Measurements from ENCODE around the gene SEMA3F.

DNA sequence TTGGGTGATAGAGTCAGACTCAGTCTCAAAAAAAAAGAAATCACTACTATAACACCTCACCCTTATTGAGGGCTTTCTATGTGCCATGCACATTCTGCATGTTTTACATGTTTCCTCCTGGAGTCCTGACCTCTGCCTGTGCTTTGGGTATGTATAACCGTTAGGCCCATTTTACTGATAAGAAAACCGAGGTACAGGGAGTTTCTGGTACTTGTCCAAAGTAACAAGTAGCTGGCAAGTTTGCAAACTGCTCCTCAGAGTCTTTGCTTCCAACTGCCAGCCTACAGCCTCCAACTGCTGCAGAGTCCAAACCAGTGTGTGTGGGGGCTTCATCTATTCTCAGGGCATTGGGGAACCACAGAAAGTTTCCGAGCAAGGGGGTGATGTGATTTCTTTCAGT, 77.2 kb downstream of the SEMA3F start:
- TF ChIP-seq, protein P1, sequence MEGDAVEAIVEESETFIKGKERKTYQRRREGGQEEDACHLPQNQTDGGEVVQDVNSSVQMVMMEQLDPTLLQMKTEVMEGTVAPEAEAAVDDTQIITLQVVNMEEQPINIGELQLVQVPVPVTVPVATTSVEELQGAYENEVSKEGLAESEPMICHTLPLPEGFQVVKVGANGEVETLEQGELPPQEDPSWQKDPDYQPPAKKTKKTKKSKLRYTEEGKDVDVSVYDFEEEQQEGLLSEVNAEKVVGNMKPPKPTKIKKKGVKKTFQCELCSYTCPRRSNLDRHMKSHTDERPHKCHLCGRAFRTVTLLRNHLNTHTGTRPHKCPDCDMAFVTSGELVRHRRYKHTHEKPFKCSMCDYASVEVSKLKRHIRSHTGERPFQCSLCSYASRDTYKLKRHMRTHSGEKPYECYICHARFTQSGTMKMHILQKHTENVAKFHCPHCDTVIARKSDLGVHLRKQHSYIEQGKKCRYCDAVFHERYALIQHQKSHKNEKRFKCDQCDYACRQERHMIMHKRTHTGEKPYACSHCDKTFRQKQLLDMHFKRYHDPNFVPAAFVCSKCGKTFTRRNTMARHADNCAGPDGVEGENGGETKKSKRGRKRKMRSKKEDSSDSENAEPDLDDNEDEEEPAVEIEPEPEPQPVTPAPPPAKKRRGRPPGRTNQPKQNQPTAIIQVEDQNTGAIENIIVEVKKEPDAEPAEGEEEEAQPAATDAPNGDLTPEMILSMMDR (IDR thresholded peaks at IDR 0.05) = no peak
- TF ChIP-seq POLR2A (IDR thresholded peaks at IDR 0.05) = no peak

Data from ovary (tissue), 3 donors.